Smooth muscle cell (in vitro differentiated cells): ENCODE measurements around the gene TMEM132E. TPM values are rescaled to one million over a fixed set of nuclear protein-coding genes. Genes with fewer than 3 reads are reported as not detected.

Experiments
- DNase-seq: peaks from one replicate; lab custom pipeline; 2025; ENCODE audit not compliant: unreplicated experiment; lab: John Stamatoyannopoulos, UW
- H2AFZ ChIP-seq: fragments of 200-600 bp; sonication (generic); 2 replicates; pipeline ENCODE4 v1.6.0; 2016; ENCODE audit warnings: antibody characterized with exemption, low read depth, mild to moderate bottlenecking
- H3F3A ChIP-seq: fragments of 200-600 bp; sonication (generic); 2 replicates; pipeline ENCODE4 v1.6.0; 2017; ENCODE audit warnings: antibody characterized with exemption, low read depth
- H3K27ac ChIP-seq: fragments of 200-600 bp; sonication (generic); 2 replicates; pipeline ENCODE4 v1.5.1; 2016; ENCODE audit warnings: low read depth, mild to moderate bottlenecking
- H3K27me3 ChIP-seq: fragments of 200-600 bp; sonication (generic); 2 replicates; pipeline ENCODE4 v1.6.1; 2016; ENCODE audit warnings: low read depth, mild to moderate bottlenecking
- H3K36me3 ChIP-seq: fragments of 200-600 bp; sonication (generic); 2 replicates; pipeline ENCODE4 v1.5.1; 2016; ENCODE audit warnings: low read depth
- H3K4me1 ChIP-seq: fragments of 200-600 bp; sonication (generic); 2 replicates; pipeline ENCODE4 v1.5.1; 2016; ENCODE audit warnings: low read depth
- H3K4me2 ChIP-seq: fragments of 200-600 bp; sonication (generic); 2 replicates; pipeline ENCODE4 v1.6.0; 2016; ENCODE audit warnings: mild to moderate bottlenecking
- H3K4me3 ChIP-seq: fragments of 200-600 bp; sonication (generic); 2 replicates; pipeline ENCODE4 v1.5.1; 2016; ENCODE audit warnings: mild to moderate bottlenecking
- H3K79me2 ChIP-seq: fragments of 200-600 bp; sonication (generic); 2 replicates; pipeline ENCODE4 v1.6.0; 2016; ENCODE audit warnings: low read depth, mild to moderate bottlenecking
- H3K9ac ChIP-seq: fragments of 200-600 bp; sonication (generic); 2 replicates; pipeline ENCODE4 v1.6.0; 2016; ENCODE audit warnings: low read depth
- H3K9me3 ChIP-seq: fragments of 200-600 bp; sonication (generic); replicated peaks from 2 replicates; pipeline ENCODE4 v1.5.1; 2016; ENCODE audit warnings: low read depth
- H4K20me1 ChIP-seq: fragments of 200-600 bp; sonication (generic); 2 replicates; pipeline ENCODE4 v1.6.0; 2016; ENCODE audit warnings: low read depth
- CTCF ChIP-seq: fragments of 200-600 bp; sonication (generic); IDR thresholded peaks from 2 replicates; pipeline ENCODE4 v1.5.1; 2017; ENCODE audit warnings: borderline replicate concordance, mild to moderate bottlenecking, antibody characterized with exemption; ENCODE audit not compliant: insufficient read depth, poor library complexity, severe bottlenecking
- WGBS: methylation state at CpG from one replicate; pipeline ENCODE4 v1.1.7; 2016; ENCODE audit warnings: low lambda C conversion rate; 5-methylcytosine and 5-hydroxymethylcytosine counted together
- polyA plus RNA-seq: library from polyadenylated mRNA; unstranded; fragments of >200 nt; fragmentation: Nextera tagmentation; extraction: Ambion mirVana; gene quantifications from 2 replicates; pipeline ENCODE4 v1.2.1, GENCODE V29; 2016
- total RNA-seq: library from RNA; depleted of rRNA; stranded (reverse); fragments of >200 nt; gene quantifications from 2 replicates; pipeline ENCODE4 v1.2.3, GENCODE V29; 2014

The TMEM132E gene
- total and polyA plus RNA-seq, 2 experiments from 2014 or later = 0.13 to 0.17 TPM

- H3K4me1 ChIP-seq = peaks cover 11% of the 10 kb centered on the region
- no peak for DNase-seq
- no peaks in the 10 kb centered on the region for H3K79me2 ChIP-seq
- no peaks in the 10 kb centered on the region for H3K9me3 ChIP-seq
- no peak overlapping the region for H3K4me2 ChIP-seq
- no peak overlapping the region for H2AFZ ChIP-seq
- H3F3A ChIP-seq = no peaks in the 10 kb centered on the region
- no peak overlapping the region for H3K4me3 ChIP-seq
- 27% methylated on average over 2 of the region's 2 CpGs for WGBS
- no peaks in the 10 kb centered on the region for H4K20me1 ChIP-seq
- H3K27me3 ChIP-seq = peaks cover 19% of the 10 kb centered on the region
- H3K36me3 ChIP-seq = no peaks in the 10 kb centered on the region
- TF ChIP-seq CTCF = no peak
- no peak overlapping the region for H3K27ac ChIP-seq
- no peak overlapping the region for H3K9ac ChIP-seq
Measured at GRCh38 chr17:34598161-34598776, 18.9 kb downstream of the TMEM132E start.

GRCh38 chr17:34601416-34601815 lies 22.0 kb downstream of the TMEM132E start:
- H3K4me3 ChIP-seq = no peak overlapping the region
- peaks cover 11% of the 10 kb centered on the region for H3K4me1 ChIP-seq
- no peak overlapping the region for H3K27ac ChIP-seq
- WGBS = 77% methylated on average over 3 of the region's 3 CpGs
- H2AFZ ChIP-seq = no peak overlapping the region
- H3F3A ChIP-seq = no peaks in the 10 kb centered on the region
- no peaks in the 10 kb centered on the region for H4K20me1 ChIP-seq
- H3K27me3 ChIP-seq = peaks cover 10% of the 10 kb centered on the region
- no peak overlapping the region for H3K9ac ChIP-seq
- no peak for TF ChIP-seq CTCF
- no peaks in the 10 kb centered on the region for H3K36me3 ChIP-seq
- H3K4me2 ChIP-seq = no peak overlapping the region
- H3K9me3 ChIP-seq = no peaks in the 10 kb centered on the region
- no peak for DNase-seq
- H3K79me2 ChIP-seq = no peaks in the 10 kb centered on the region

GRCh38 chr17:34603974-34604373 lies 24.6 kb downstream of the TMEM132E start:
- no peak overlapping the region for H3K4me2 ChIP-seq
- DNase-seq = no peak
- H3K9ac ChIP-seq = no peak overlapping the region
- H3K9me3 ChIP-seq = no peaks in the 10 kb centered on the region
- H2AFZ ChIP-seq = no peak overlapping the region
- WGBS = 100% methylated on average over 3 of the region's 3 CpGs
- H3K4me1 ChIP-seq = peaks cover under 1% of the 10 kb centered on the region
- H4K20me1 ChIP-seq = no peaks in the 10 kb centered on the region
- no peaks in the 10 kb centered on the region for H3K36me3 ChIP-seq
- H3K27ac ChIP-seq = no peak overlapping the region
- H3K27me3 ChIP-seq = peaks cover 6% of the 10 kb centered on the region
- no peaks in the 10 kb centered on the region for H3F3A ChIP-seq
- TF ChIP-seq CTCF = no peak
- no peak overlapping the region for H3K4me3 ChIP-seq
- H3K79me2 ChIP-seq = no peaks in the 10 kb centered on the region

GRCh38 chr17:34606763-34607162 lies 27.4 kb downstream of the TMEM132E start:
- WGBS = 58% methylated on average over 5 of the region's 5 CpGs
- peaks cover 6% of the 10 kb centered on the region for H3K27me3 ChIP-seq
- H2AFZ ChIP-seq = no peak overlapping the region
- TF ChIP-seq CTCF = no peak
- no peak overlapping the region for H3K4me2 ChIP-seq
- no peak for DNase-seq
- H3K9ac ChIP-seq = no peak overlapping the region
- no peak overlapping the region for H3K4me3 ChIP-seq
- no peaks in the 10 kb centered on the region for H3F3A ChIP-seq
- no peaks in the 10 kb centered on the region for H3K79me2 ChIP-seq
- no peak overlapping the region for H3K27ac ChIP-seq
- no peaks in the 10 kb centered on the region for H4K20me1 ChIP-seq
- H3K9me3 ChIP-seq = no peaks in the 10 kb centered on the region
- no peaks in the 10 kb centered on the region for H3K36me3 ChIP-seq
- no peaks in the 10 kb centered on the region for H3K4me1 ChIP-seq
